Measurements from ENCODE around the gene FARS2. TPM values are rescaled to one million over a fixed set of nuclear protein-coding genes. Genes with fewer than 3 reads are reported as not detected.

FARS2 gene
- total RNA-seq, 1 donor from 2014 or later, result 11.6 TPM

DNA sequence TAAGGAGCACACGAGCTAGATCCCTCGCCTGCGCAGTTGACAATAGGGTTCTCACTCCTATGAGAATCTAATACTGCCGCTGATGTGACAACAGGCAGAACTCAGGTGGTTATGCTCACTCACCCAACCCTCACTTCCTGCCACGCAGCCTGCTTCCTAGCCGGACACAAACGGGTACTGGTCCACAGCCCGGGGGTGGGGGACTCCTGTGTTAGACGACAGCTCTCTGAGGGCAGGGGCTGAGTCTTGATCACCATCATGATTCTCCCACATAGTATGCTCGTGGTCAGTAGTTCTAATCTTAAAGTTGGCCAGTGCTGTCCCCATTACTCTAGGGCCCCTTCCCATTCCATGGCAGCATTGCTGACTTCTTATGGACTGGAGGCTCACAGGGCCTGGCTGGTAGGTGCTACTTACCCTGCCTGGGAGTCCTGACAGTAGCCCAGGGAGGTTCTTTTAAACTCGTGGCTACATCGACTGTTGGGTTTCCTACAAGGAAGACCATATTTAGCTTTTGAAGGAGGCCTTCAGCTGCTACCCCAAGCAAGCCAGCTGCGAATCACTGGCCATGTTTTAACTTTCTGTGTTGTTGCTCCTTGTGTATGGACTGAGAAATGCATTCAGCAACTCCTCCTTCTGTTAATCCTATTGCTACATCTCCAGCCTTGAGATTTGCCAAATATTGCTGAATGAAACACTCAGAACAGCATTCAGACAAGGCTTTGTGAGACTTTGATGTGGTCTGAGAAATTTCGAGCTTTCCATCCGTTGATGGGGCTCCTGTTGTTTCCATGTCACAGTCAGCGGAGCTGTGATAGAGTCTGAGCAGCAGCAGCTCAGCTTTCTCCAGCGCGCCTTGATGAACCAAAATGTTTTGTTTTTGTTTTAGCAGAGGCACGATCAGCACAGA is 445.1 kb downstream of the FARS2 start:
- no peak for DNase-seq (ENCODE audit: extremely low read depth, low read depth, low spot score)

GRCh38 chr6:5707281-5708045 is 446.1 kb downstream of the FARS2 start:
- DNase-seq (ENCODE audit: extremely low read depth, low read depth, low spot score), result no peak

GRCh38 chr6:5710516-5710915 is 449.2 kb downstream of the FARS2 start:
- DNase-seq (ENCODE audit: extremely low read depth, low read depth, low spot score), result no peak

DNA sequence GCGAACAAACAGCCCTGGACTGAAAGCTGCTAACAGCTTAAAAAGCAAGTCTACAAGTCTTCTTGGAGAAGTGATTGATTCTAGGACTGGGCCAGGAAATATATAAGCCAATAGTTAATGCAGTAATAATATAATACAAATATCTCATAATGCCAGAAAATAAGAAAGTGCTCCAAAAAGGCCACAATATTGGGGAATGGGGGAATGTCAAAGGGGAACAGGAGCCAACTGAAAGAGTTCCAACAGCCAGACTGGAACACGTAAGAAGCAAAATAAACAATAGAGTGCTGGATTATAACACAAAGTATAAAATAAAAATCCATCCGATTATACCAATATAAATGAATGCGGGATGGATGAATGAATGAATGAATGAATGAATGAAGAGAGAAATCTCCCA is 449.6 kb downstream of the FARS2 start:
- no peak for DNase-seq (ENCODE audit: extremely low read depth, low read depth, low spot score)

DNA sequence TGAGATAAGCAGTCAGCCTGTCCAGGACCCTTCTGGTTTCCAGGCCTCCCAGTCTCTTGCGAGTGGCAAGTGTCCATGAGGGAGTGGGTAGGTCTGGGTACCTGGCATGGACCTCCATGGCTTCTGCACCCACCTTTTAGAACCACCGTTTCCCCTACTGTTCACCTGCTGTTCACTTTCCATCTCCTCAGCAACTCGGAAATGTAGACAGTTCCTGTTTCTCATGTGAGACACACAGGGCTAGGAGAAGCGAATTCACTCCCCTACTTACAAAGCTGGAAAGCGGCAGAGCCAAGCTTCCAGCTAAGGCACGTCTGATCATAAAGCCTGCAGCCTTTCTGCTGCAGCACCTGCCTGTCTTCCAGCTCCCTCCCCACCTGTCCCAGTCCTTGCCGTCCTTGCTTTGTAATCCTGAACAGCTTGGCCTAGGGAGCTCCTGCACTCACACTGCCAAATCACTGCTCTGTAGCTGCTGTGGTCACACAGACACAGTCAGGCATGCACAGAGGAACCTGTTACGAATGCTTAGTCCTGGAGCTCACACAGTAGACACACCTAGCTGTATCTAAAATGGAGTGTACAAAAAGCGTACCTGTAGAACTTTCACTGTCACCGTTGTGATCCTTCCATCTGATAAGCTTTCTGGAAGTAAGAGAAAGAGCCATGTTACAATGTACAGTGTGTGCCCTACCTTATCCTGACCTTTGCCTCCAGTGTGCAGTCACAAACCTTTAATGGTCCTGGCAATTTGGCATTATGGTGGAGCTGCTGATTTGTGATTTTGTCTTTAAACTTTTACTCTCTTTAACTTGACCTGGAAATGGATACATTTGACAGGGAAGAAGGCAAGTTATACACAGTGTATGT is 451.3 kb downstream of the FARS2 start:
- DNase-seq (ENCODE audit: extremely low read depth, low read depth, low spot score), result no peak

- DNase-seq (ENCODE audit: extremely low read depth, low read depth, low spot score), result no peak
Observed at GRCh38 chr6:5713519-5713918, 452.2 kb downstream of the FARS2 start.

- DNase-seq (ENCODE audit: extremely low read depth, low read depth, low spot score), result no peak
Observed at GRCh38 chr6:5718231-5718947, 457.1 kb downstream of the FARS2 start.

DNA sequence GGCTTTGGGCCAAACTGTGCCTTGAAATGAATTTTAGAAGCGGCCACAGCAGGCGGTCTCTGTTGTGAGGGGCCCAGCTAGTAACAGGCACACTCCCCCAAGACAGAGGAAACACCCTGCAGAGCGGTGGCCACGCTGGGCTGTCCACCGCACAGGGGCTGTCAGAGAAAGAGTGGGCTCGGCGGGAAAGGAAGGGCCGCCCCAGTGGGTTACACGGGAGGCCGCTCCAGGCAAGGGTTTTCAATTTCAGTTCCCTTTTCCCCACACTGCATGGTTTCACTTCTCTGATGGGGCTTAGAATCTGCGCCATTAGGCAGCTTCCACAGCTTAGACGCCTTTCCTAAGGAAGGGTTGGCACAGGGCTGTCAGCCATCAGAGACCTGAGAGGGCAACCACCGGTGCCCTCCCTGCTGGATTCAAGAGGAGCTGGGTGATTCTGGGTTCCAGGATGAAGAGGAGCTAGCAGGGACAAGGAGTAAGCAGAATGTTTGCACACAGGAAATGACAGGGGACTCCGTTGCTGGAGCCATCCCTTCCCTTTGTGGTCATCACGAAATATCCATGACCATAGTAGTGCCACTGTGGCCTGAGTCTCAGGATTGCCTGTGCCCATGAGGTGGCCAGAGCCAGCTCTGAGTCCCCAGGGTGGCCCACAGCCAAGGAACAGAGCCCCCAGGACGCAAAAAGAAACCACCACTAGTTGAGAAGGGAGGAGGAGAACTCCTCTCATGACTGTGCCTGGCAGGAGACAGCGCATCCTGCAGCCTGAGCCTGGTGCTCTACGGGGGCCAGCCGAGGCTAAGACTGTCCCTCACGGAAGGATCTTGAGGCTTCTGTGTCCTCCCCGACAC is 462.8 kb downstream of the FARS2 start:
- DNase-seq (ENCODE audit: extremely low read depth, low read depth, low spot score), result no peak

GRCh38 chr6:5724911-5725310 is 463.6 kb downstream of the FARS2 start:
- DNase-seq (ENCODE audit: extremely low read depth, low read depth, low spot score), result no peak

DNA sequence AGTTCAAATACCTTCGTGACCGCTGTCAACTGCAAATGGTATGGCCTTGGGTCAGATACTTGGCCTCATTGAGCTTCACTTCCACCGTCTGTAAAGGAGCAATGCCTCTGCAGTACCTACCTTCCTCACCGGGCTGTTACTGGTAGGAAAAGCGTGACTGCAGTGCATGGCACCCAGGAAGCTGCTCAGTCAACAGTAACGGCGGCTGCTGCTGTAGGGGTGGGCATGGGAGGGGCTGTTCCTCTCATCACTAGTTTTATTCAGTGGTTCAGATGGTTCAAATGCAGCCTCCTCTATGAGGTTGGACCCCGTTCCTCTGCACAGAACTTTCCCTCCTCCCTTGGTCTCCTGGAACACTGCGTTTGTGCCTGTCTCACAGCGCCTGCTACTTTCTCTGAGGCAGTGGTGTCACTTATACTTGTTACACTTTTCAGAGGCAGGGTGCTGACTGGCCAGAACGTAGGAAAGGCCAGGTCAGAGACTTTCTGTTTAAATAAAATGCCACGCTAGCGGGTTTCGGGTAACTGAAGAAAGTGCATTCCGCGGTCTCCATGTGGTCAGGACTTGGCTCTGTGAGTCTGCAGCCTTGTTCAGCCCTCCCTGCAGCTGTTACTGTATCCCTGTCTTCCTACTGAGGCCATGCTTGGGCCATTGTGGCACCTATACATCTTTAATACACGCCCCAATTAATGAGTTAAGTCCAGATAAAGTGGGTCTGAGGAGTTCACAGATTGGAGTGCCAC is 465.8 kb downstream of the FARS2 start:
- DNase-seq (ENCODE audit: extremely low read depth, low read depth, low spot score), result no peak

GRCh38 chr6:5728351-5729079 is 467.2 kb downstream of the FARS2 start:
- no peak for DNase-seq (ENCODE audit: extremely low read depth, low read depth, low spot score)

- peak; percentile 50 for DNase-seq (ENCODE audit: extremely low read depth, low read depth, low spot score)
Observed at GRCh38 chr6:5729080-5729434, 467.7 kb downstream of the FARS2 start.

GRCh38 chr6:5729813-5730517 is 468.7 kb downstream of the FARS2 start:
- no peak for DNase-seq (ENCODE audit: extremely low read depth, low read depth, low spot score)

DNA sequence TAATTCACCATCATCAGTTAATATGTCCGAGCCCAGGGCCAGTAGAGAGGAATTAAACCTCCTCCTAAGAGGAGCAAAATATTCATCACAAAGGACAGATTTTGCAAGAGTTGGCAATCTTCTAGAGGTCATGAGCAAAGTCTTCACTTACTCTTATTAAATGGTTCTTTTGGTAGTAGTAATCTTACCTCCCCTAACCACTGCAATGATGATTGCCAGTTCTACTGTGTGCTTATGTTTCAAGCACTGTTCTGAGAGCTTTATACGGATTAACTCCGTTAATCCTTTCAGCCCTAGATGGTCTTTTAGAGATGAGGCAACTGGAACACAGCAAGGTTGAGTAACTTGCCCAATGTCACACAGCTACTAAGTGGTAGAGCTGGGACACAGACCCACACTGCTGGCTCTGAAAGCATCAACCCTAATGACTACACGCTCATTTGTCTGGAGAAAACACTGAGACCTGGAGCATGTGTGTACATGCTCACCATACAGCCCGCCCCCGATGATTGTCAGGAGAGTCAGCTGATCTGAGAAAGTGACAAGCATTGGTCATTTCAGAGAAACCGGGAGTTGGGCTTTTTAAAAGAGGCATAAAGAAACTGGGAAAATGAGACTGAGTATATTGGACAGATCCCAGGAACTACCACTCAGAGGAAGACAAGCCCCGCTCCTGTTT is 469.4 kb downstream of the FARS2 start:
- DNase-seq (ENCODE audit: extremely low read depth, low read depth, low spot score), result no peak

DNA sequence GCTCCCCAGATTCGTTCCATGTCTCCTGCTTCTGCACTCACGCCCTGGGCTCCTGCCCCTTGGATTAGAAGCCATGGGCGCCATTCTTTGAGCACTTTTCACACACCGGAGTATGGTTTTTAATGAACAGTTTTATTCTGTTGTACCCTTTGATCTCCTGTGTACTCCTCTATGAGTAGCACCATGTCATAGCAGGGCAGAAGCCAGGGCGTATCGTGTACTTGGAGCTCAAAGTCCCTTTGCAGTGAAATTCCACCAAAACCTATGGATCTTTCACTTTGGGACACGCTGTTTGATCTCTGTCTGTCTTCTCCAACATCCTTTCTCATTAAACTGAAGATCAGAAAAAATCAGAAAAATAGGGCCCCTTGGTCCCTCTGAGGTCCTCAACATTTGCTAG is 470.1 kb downstream of the FARS2 start:
- no peak for DNase-seq (ENCODE audit: extremely low read depth, low read depth, low spot score)

- no peak for DNase-seq (ENCODE audit: extremely low read depth, low read depth, low spot score)
Observed at GRCh38 chr6:5732496-5732895, 471.2 kb downstream of the FARS2 start.
